Midbrain (tissue), 1 donor: Measurements from ENCODE around the gene EPHB6.
A peak's percentile ranks its signal among the peaks of the same experiment; 100 is the strongest.

Experiments
- DNase-seq: peaks from one replicate; lab custom pipeline; 2025; lab: John Stamatoyannopoulos, UW

Gene EPHB6

DNA sequence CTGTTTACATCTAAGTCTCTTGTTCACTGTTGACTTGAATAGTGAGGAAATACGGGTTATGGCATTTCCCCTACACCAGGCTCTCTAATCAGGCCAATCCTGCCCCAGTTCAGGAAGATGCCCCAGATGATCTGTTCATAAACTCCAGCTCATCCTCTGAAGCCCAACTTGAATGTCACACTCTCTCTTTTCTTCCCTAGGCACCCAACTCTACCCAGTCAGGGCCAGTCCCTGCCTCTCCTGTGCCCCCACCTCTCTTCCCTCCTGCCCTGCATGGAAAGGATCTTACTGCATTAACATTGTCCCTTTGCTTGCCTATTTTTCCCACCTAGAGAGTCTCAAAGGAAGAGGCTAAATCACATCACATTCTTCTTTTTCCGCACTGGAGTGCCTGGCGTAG, 41.3 kb downstream of the EPHB6 start:
- no peak for DNase-seq

DNA sequence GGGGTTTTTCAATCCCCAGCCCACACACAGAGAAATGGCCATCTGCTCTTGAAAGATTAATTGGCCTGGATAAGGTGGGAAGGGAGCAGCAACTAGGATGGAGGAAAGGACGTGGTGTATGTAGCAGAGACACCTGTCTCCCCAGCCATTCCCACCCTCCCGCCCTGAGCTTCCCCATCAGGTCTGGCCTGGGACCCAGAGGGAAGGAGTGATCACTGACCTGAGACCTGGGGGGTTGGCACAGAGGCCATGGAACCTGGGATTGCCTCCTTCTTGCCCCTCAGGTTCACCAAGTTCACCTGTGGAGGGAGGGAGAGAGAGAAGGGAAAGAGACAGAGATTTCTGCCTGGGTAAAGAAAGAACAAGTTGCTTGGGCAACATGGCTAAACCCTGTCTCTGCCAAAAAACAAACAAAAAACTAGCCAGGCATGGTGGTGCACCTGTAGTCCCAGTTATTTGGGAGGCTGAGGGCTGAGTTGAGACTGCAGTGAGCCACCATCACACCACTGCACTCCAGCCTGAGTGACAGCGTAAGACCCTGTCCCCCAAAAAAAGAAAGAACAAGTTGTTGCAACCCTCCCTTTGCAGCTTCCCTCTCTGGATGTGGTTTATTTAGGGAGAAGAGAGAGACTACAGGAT, 42.0 kb downstream of the EPHB6 start:
- DNase-seq = no peak

DNA sequence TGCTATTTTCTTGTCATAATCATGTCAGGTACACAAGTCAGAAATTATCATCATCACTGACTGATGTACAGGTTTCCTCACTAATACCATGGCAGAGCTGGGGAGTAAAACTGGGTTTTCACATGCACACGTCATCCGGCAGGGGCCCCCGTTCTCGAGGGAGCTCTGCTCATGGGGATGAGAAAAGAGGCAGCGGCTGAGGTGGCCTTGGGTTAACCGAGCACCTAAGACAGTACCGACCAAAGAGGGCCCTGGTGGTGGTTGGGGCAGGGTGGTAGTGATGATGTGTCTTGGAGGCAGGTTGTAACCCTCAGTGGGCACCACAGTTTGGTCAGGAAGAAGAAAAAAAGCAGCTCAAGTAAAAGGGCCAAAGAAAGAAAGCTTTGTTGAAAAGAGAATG, 42.8 kb downstream of the EPHB6 start:
- DNase-seq = no peak

DNA sequence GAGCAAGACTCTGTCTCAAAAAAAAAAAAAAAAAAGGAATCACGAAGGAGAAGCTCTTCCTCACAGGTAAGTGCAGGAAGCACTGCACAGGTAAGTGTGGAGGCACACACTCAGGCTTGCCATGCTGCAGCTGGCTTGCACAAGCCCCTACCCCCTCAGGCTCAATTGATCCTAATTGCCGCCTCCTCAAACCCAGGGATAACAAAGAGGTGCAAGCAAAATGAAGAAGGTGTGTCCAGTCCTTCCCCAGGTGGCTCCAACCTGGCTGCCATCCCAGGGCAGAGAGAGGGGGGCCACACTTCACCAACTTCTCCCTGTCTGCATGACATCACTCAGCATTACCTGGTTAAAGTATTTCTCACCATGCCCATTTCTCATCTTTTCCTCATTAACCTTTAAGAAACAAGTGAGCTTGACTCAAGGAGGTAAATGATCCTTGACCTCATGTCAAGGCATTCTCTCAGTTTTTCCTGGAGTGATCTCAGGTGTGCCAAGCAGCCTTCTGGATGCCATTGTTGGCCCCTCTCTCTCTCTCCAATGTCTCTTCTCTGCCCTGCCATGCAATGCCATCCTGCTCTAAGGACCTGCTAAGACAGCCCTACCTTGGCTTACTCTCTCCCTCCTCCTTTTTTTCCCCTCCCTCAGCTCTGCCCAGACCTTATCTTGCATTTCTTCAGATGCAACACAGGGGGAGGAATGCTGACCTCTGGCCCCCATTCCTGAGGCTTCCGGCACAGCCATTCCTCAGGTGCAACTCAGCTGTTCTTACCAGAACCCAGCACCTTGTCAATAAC, 43.7 kb downstream of the EPHB6 start:
- no peak for DNase-seq

DNA sequence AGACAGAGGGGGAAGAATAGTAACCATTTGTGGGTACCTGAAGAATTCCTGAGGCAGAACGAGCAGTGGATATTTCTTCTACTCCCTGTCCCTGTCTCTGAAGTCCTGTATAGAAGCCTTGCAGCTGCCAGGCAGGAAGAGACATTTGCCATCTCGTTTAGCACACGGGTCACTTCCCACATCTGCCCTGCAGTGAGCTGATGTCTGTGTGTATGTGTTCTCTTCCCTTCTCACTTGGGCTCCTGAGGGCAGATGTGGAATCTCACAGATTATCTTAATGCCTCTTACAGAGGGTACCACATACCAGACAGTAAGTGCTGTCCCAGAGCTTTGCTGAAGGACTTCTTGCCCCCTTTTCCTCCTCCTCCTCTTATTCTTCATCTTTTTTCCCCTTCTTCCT, 44.8 kb downstream of the EPHB6 start:
- no peak for DNase-seq

DNA sequence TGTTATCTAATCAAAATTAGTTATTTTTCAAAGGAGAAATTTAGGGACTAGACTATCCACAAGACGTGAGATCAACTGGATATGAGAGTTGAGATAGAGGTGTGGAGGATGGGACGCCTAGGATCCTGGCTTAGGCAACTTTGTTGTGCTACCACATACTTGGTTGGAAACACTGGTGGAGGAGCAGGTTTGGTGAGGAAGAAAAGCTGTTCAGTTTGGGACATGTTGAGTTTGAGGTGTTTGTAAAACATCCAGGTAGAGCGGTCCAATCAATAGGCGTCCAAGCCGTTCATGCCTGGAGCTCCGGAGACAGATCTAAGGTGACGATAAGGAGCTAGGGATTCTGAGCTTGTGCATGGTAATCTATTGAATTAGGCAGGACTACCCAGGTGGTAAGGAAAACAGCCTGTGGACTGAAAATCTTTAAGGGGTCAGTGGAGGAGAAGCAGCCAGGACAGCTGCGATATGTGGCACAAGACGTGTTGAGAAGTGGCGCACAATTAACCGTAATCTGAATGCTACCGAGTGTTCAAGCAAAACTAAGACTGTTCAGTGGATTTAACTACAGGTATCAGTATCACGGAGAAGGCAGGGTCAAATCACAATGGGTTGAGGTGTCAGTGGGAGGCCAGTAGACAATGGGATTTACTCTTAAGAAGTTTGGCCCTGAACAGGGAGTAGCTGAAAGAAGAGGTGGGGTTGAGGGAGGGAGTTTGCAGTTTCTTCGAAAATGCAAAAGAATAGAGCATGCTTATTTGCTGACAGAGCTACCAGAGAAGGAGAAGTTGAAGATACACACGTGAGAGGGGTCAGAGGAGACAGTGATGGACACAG, 46.8 kb downstream of the EPHB6 start:
- DNase-seq = no peak

DNA sequence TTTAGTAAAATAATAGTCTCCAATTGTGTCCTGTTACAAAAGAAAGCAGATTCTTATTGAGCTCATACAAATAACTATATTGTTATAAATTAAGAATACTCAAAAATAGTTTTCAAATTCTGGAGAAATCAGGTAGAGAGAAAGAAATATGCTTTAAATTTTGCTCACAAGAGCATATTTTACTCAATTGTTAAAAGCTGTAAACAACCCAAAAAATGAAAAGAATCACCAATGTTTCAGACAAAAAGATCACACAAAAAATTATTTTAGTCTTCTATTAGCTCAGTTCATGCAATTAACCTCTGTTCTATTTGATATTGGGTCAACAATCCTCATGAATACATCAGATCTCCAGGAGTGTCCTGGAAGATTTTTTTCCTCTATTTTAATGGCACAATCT, 49.3 kb downstream of the EPHB6 start:
- no peak for DNase-seq

DNA sequence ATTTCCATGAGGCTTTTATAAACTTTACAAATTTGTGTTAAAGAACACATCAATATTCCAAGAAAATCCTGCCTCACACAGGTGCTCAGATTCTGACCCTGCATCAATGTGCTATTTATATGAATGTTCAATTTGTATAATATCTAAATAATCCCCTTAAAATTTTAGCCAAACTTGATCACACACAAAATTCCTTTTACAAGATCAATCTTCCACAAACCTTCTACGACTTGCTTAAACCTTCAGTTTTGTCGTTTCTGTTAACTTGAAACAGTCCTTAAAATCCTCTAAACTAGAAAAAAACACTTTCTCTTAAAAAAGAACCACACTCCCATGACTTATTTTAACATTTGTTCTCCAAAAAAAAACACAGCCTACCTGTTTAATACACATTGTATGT, 50.9 kb downstream of the EPHB6 start:
- DNase-seq = no peak

DNA sequence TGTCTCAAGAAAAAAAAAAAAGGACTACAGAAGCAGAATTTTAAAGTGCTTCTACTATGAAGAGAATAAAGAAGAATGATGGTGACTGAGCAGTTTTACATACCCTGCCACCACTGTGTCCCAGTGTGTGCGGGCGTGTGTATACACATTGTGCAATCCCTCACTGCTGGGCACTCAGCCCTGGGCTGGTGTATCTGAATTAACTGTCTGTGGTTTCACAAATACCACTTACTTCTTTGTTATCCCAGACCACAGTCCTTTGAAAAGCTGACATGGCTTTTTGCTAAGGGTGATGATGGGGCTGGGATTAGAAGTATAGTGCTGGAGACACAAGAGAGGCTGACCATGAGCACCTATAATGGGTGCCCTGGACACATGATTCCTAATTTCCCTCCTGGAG, 51.8 kb downstream of the EPHB6 start:
- no peak for DNase-seq

DNA sequence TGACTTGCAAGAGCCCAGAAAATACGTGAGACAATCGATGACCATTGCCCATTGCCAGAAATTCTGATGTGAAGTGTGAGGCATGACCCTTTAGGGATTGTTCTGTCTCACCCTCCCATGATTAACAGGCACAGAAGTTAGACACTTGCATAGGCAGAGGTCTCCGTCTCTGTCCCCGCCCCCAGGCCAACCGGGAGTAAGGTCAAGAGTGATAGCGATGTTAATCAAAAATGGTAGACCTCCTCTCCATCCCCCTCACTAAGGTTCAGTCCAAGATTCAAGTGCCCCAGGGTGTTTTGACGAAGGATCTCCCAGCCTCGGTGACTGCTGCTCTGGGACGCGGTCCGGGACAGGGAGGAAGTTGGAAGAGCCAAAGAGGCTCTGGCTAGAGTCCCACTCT, 53.4 kb downstream of the EPHB6 start:
- no peak for DNase-seq

DNA sequence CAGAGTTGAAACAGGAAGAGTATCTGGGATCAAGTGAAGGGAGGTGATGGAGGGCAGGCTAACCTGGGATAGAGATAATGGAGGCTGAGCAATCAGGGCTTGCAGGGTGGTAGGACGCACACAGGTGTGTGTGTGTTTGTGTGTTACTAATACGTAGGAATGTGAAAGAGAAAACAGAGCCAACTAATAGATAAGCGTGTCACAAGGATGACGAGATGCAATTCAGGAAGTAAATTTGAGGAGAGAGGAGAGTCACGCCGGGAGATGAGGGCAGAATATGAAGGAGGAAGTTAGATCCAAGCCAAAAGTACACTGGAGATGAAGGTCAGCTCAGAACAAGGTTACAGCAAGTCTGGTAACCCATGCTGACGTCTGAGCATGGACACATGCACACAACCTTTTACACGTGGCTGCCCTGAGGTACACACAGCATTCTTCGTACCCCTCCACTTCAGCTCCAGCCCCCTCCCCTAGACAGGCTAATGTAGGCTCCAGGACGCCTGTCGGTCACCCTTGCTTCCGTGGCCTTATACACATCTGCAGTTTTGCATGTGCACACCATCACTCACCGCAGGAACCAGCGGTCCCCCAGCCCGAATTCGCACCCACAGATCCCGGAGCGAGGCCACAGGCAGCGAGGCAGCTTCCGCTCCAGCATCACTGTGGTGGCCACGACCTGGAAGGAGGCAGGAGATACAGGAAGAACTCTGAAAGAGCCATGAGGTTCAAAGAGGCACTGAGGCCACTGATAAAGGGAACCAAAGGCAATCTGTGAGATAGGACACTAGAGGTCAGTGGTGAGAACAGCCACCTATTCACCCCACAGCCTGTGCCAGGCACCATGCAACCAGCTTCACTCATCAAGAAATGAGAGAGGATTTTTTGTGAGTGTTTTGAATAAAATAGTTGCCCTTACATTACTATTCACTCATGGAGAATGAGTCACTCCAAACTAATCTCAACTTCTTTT, 54.3 kb downstream of the EPHB6 start:
- DNase-seq = peak; percentile 5

DNA sequence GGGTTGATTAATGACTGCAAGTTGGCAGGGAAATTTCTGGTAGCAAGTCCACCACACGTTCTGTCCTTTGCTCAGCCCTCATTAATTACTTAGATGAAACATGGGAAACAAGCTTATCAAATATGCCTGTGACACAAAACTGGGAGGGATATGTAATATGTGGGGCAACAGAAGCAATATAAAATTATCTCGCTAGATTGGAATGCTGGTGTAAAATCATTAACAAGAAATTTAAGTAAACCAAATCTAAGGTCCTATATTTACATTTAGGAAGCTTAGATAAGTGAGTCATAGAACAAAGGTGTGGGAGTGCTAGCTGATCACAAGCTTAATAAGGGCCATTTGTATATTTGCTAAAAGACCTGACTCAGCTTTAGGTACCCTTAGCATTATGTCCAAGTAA, 55.2 kb downstream of the EPHB6 start:
- no peak for DNase-seq

DNA sequence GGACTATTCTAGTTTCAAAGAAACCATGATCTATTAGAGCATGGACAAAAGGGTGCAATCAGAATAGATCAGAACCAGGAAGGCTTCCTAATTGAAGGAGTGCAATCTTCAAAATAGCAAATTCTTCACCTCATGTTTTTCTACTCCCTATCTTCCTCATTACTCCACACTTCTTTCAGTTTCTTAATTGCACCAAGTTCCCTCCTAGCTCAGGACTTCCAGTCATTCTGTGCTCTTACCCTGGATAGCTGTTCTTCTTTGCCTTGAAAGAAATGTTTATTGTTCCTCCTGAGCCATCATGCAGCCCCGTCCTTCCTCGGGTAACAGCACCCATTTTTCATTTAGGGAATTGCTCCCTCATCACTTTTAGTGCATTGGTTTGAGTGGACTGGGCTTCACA, 55.6 kb downstream of the EPHB6 start:
- no peak for DNase-seq

DNA sequence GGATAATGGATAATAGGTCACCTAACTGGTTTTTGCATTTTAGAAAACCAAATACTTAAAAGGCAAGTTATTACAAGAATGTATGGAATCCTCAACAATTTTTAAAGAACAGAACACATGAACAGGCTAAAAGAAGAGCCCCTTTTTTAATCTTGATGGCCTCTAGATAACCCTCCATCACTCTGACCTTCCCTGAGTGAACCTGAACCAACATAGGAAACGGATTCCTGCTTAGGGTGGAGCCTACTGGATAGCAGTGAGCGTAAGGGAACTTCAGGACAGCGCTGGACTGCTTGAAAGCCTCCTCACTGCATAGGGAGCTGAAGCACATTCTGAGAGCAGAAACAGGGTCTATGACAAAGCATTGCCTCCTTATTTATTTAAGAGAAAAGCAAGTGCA, 58.2 kb downstream of the EPHB6 start:
- DNase-seq = no peak

DNA sequence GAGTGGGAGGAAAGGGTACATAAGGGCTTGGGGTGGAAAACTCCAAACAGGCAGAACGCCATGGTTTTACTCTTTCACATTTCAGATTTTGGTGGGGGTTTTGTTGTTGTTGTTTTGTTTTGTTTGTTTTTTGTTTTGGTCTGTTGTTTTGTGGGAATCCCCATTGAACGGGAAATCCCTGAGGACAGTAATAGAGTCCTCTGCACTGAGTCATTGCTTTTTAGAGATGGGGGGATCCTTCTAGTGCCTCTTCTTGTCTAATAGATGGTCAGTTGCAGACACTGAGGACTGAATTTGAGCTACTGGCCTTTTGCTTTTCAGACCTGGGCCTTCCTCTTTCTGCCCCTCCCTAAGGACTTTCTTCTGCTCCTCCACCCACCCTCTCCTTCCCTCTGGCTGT, 58.7 kb downstream of the EPHB6 start:
- DNase-seq = no peak

DNA sequence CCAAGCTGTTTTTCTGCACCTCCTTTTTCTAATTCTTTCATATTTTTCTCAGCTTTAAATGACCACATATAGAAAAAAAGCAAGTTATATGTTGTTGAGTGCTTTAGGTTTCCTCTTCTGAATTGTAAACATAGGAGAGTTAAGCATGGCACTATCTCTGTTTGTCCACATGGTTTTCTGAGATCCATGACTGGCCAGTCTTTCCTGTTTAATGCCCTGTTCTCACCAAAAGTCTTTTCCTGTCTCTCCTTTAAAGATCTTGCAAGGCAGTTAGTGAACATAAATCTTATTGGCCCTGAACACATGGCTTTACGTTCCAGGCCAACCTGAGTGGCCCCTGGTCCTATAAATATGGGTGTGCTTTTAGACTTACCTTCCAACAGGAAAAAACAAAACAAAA, 59.2 kb downstream of the EPHB6 start:
- DNase-seq = no peak

DNA sequence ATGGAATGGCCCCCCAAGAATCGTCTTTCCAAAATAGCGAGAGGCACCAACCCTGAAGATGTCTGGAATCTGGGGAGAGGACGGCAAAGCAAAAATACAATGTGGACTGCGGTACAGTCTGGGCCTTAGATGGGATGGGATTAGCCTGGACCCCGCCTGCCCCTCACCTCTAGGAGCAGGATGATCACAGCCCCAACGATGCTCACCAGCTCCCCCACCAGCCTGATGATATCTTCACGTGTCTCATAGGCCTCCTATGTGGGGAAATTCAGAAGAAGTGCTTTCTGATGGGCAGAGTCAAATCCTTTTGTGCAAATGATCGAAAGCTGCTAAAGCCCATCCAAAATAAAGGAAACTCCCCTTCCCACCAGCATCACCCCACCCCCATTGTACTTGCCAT, 60.4 kb downstream of the EPHB6 start:
- DNase-seq = no peak

DNA sequence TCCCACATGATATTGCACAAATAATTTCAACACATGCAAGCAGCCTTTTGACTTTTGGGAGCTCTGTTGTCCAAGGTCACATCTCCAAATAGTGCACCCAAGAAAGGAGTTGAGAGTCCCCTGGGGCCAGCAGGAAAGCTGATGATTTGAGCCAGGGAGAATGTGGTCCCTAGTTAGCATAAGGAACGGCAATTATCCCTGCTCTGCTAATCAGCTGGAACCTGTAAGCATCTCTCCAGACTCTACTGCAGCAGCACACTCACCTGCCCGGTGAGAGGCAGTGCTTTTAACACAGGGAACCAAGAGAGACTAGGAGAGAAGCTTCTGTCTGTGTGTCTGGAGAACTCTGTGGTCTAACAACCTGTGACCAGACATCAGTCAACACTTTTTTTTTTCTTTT, 61.6 kb downstream of the EPHB6 start:
- DNase-seq = no peak

DNA sequence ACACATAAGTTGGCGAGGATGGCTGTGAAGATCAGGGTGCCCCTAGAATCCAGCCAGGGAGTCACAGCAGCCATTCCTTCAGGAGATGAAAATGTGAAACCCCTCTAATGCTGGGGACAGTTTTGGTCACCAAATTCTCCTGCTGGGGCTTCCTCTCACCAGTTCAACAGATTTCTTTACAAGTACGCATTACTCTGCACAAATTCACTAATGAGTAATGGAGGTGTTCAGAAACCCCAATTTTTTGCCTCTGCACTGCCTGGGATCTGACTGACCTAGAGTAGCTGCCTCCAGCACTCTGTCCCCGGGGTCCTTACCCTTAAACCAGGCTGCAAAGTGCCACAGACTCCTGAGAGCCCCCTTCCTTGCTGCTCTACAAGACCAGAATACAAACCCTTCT, 62.6 kb downstream of the EPHB6 start:
- DNase-seq = no peak

DNA sequence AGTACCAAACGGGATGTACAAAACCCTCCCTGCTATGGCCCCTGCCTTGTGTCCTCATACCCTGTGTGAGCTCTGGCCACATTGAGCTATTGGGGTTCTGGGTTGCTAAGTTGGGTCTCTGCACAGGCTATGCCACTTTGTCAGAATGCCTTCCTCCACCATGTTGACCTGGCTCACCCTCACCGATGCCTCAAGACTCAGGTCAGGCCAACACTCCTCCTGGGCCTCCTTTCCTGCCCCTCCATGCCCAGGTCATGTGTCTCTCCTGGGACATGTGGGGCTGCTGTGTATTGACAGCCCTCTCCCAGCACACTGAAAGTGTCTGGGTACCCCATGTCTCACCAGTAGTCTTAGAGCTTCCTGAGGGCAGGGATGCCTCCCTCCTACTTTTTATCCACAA, 64.0 kb downstream of the EPHB6 start:
- no peak for DNase-seq

DNA sequence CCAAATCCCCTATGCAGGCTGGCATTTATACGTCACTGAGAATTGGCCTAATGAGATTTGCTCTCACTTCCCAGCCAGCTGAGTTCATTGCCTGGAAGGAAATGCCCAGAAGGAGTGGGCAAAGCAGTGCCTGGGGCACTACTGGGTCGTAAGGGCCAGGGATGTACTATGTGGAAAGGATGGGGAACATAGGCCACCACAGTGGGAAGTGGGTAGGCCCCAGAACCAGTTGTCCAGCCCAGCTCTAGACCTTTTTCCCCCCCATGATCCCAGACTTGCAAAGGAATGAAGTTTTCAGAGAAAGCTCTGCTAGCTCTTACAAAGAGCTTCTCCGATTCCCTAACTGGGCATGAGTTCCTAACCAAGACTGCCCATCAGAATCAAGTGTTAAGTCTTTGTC, 64.8 kb downstream of the EPHB6 start:
- DNase-seq = no peak
